Osteocyte (in vitro differentiated cells): ENCODE data around the gene CC2D1A. TPM values are rescaled to one million over a fixed set of nuclear protein-coding genes. Genes with fewer than 3 reads are reported as not detected.

Experiments used
- DNase-seq: peaks from one replicate; pipeline ENCODE4 v3.0.0; 2021; ENCODE audit warnings: mixed read lengths; ENCODE audit not compliant: unreplicated experiment; ENCODE audit errors: extremely low spot score
- H3K27ac Mint-ChIP-seq: one replicate; pipeline ENCODE4 v1.8.0; 2021; ENCODE audit warnings: mild to moderate bottlenecking, mixed read lengths; ENCODE audit not compliant: unreplicated experiment
- H3K27me3 Mint-ChIP-seq: one replicate; pipeline ENCODE4 v1.8.0; 2021; ENCODE audit warnings: mixed read lengths; ENCODE audit not compliant: unreplicated experiment
- H3K36me3 Mint-ChIP-seq: one replicate; pipeline ENCODE4 v1.8.0; 2021; ENCODE audit warnings: mixed read lengths; ENCODE audit not compliant: unreplicated experiment
- H3K4me1 Mint-ChIP-seq: one replicate; pipeline ENCODE4 v1.8.0; 2021; ENCODE audit warnings: mixed read lengths; ENCODE audit not compliant: unreplicated experiment
- H3K4me3 Mint-ChIP-seq: one replicate; pipeline ENCODE4 v1.8.0; 2021; ENCODE audit warnings: mild to moderate bottlenecking, moderate library complexity, mixed read lengths; ENCODE audit not compliant: unreplicated experiment
- H3K9me3 Mint-ChIP-seq: one replicate; pipeline ENCODE4 v1.8.0; 2021; ENCODE audit warnings: mixed read lengths; ENCODE audit not compliant: unreplicated experiment
- CTCF ChIP-seq: fragments of 200-600 bp; sonication (generic); IDR thresholded peaks from 2 replicates; pipeline ENCODE4 v1.5.0; 2021; ENCODE audit warnings: antibody characterized with exemption, mild to moderate bottlenecking, moderate library complexity
- total RNA-seq: library from RNA; stranded (reverse); gene quantifications from 2 replicates; pipeline ENCODE4 v1.2.1, GENCODE V29; 2021

The CC2D1A gene
- total RNA-seq, 1 donor from 2014 or later = 51.3 TPM

GRCh38 chr19:13880059-13881043, 25.6 kb upstream of the CC2D1A start:
- TF ChIP-seq CTCF = peak; percentile 100
- Mint-ChIP-seq H3K27ac (peak overlapping the region; percentile 93), H3K4me3 (peak overlapping the region; percentile 32), H3K4me1 (peaks cover 34% of the 10 kb centered on the region), H3K9me3 (no peaks in the 10 kb centered on the region), H3K36me3 (no peaks in the 10 kb centered on the region), H3K27me3 (no peaks in the 10 kb centered on the region)
- DNase-seq = peak; percentile 99

GRCh38 chr19:13881251-13881691, 24.7 kb upstream of the CC2D1A start:
- Mint-ChIP-seq H3K4me1 (peaks cover 34% of the 10 kb centered on the region), H3K27me3 (no peaks in the 10 kb centered on the region), H3K9me3 (no peaks in the 10 kb centered on the region), H3K4me3 (peak overlapping the region; percentile 14), H3K36me3 (no peaks in the 10 kb centered on the region), H3K27ac (peak overlapping the region; percentile 93)
- TF ChIP-seq CTCF = no peak
- DNase-seq = no peak

GRCh38 chr19:13881692-13882418, 24.1 kb upstream of the CC2D1A start:
- H3K4me3 Mint-ChIP-seq = no peak overlapping the region
- no peaks in the 10 kb centered on the region for H3K9me3 Mint-ChIP-seq

DNA sequence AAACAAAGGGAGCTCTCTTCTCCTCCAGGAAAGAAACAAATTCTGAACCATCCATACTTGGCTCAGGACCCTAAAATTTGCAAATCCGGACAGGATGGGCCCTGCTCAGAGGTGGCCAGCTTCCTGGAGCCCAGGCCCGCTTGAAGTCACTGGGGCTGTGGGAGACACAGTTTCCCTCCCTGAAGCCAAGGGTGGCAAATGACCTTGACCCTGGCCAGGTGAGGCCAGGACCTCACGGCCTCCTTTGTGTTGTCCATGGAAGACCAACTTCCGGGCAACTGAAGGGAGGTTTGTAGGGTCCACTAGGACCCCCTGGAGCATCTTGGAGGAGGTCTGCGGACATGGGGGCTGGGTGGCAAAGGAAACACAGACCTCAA, 23.6 kb upstream of the CC2D1A start:
- no peak for DNase-seq
- H3K4me1 Mint-ChIP-seq = peaks cover 34% of the 10 kb centered on the region
- H3K9me3 Mint-ChIP-seq = no peaks in the 10 kb centered on the region
- H3K4me3 Mint-ChIP-seq = no peak overlapping the region
- H3K27ac Mint-ChIP-seq = peak overlapping the region; percentile 93
- H3K27me3 Mint-ChIP-seq = no peaks in the 10 kb centered on the region
- H3K36me3 Mint-ChIP-seq = no peaks in the 10 kb centered on the region
- TF ChIP-seq CTCF = no peak

More at GRCh38 chr19:13881692-13882418, 24.1 kb upstream of the CC2D1A start:
- TF ChIP-seq CTCF = no peak
- Mint-ChIP-seq H3K36me3 (no peaks in the 10 kb centered on the region), H3K27me3 (no peaks in the 10 kb centered on the region), H3K27ac (peak overlapping the region; percentile 93), H3K4me1 (peaks cover 34% of the 10 kb centered on the region)
- no peak for DNase-seq

GRCh38 chr19:13882836-13883235, 23.2 kb upstream of the CC2D1A start:
- no peaks in the 10 kb centered on the region for H3K36me3 Mint-ChIP-seq
- H3K27ac Mint-ChIP-seq = no peak overlapping the region
- H3K9me3 Mint-ChIP-seq = no peaks in the 10 kb centered on the region
- no peak for DNase-seq
- peaks cover 34% of the 10 kb centered on the region for H3K4me1 Mint-ChIP-seq
- no peaks in the 10 kb centered on the region for H3K27me3 Mint-ChIP-seq
- H3K4me3 Mint-ChIP-seq = no peak overlapping the region
- no peak for TF ChIP-seq CTCF
